Ishikawa (cell line): Measurements from ENCODE around the gene PRRT4.

Experiments
- CEBPB ChIP-seq: IDR thresholded peaks from 2 replicates; pipeline ENCODE4 v1.6.1; 2012
- EGR1 ChIP-seq: IDR thresholded peaks from 2 replicates; pipeline ENCODE4 v1.6.1; 2012
- EP300 ChIP-seq: IDR thresholded peaks from 2 replicates; pipeline ENCODE4 v1.6.1; 2012; ENCODE audit warnings: borderline replicate concordance
- MAX ChIP-seq: IDR thresholded peaks from 2 replicates; pipeline ENCODE4 v1.6.1; 2012
- NFIC ChIP-seq: IDR thresholded peaks from 2 replicates; pipeline ENCODE4 v1.6.1; 2012
- RAD21 ChIP-seq: IDR thresholded peaks from 2 replicates; pipeline ENCODE4 v1.6.1; 2012; ENCODE audit warnings: low read depth
- REST ChIP-seq: IDR thresholded peaks from 2 replicates; pipeline ENCODE4 v1.6.1; 2012; ENCODE audit warnings: low read depth, mild to moderate bottlenecking
- TAF1 ChIP-seq: IDR thresholded peaks from 2 replicates; pipeline ENCODE4 v1.6.1; 2012; ENCODE audit warnings: low read depth, mild to moderate bottlenecking
- TEAD4 ChIP-seq: IDR thresholded peaks from 2 replicates; pipeline ENCODE4 v1.6.1; 2012
- USF1 ChIP-seq: IDR thresholded peaks from 2 replicates; pipeline ENCODE4 v1.6.1; 2012
- YY1 ChIP-seq: IDR thresholded peaks from 2 replicates; pipeline ENCODE4 v1.6.1; 2012; ENCODE audit warnings: low read depth

- TF ChIP-seq MAX (no peak), EP300 (no peak), TAF1 (no peak), NFIC (no peak), YY1 (no peak), EGR1 (no peak), RAD21 (no peak), REST (no peak), CEBPB (no peak), USF1 (no peak), TEAD4 (no peak)
These were observed 19.8 kb upstream of the PRRT4 start for GRCh38 chr7:128381161-128381821.
